GM18502 (cell line): ENCODE results near the gene PRR7.
A peak's percentile ranks its signal among the peaks of the same experiment; 100 is the strongest.

Source experiments
- ATAC-seq: cut with Tn5 transposase; IDR thresholded peaks from one replicate; pipeline ENCODE4 v1.9.1; 2021; ENCODE audit warnings: mild to moderate bottlenecking; ENCODE audit not compliant: unreplicated experiment, poor library complexity

PRR7 gene

DNA sequence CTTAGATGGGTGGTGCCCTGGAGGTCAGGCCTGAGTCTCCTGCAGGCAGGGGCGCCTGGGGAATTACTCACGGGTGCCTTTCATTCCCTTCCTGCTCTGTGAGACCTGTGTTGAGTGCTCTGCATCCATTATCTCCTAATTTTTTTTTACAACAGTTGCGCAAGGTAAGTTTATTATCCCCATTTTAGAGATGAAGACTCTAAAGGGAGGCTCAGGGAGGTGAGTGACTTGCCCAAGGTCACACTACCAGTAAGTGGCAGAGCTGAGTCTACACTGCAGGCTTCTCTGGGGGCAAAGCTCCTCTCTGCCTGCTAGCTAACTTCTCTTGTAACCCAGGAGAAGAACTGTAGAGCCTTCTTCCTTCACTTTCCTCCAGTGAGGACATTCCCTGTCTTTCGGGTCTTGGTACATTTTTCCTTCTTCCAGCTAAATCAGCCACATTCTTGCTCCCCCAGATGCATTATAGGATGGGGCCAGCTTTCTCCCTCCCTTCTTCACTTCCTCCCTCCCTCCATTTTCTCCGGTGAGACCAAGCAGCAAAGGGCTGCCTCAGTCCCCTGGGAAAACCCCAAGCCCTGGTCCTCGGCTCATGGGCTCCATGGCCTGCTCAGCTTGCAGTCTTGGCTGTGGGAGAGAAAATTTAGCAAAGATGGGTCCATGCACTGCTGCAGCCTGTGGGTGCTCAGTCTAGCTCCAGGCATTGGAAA lies 1.8 kb downstream of the PRR7 start:
- no peak for ATAC-seq

GRCh38 chr5:177449140-177450061 lies 2.8 kb downstream of the PRR7 start:
- no peak for ATAC-seq

DNA sequence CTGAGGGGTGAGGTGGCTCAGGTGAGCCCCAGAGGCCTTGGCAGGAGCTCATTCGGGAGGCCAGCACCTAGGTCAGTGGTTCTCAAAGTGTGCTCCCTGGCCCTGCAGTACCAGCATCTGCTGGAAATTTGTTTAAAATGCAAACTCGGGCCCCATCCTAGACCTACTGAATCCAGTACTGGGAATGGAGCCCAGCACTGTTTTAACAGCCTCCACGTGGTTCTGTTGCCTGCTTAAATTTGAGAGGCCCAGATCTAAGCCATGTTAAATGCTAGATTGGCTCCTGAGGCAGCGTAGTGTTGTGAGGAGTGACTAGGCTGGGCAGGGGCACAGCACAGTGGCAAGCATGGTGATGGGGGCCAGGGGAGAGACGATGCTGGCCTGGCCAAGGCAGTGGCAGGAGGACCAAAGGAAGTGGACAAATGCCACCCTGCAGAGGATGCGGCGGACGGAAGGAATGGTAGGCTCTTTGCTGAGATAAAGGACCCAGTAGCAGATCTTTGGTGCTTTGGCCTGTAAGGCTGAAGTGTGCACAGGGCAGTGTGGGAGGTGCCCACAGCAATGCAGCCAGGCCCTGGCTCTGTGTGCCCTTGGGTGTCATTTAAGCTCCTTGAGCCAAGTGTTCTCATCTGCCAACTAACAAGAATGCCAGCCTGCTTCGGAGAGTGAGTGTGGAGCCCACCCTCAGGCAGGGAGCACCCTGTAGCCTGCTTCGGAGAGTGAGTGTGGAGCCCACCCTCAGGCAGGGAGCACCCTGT lies 4.2 kb downstream of the PRR7 start:
- ATAC-seq, result no peak

- no peak for ATAC-seq
Observed at GRCh38 chr5:177452688-177453638, 6.3 kb downstream of the PRR7 start.

GRCh38 chr5:177453852-177454396 lies 7.3 kb downstream of the PRR7 start:
- ATAC-seq, result peak; percentile 6

- ATAC-seq, result peak; percentile 47
Observed at GRCh38 chr5:177454397-177455035, 7.9 kb downstream of the PRR7 start.

DNA sequence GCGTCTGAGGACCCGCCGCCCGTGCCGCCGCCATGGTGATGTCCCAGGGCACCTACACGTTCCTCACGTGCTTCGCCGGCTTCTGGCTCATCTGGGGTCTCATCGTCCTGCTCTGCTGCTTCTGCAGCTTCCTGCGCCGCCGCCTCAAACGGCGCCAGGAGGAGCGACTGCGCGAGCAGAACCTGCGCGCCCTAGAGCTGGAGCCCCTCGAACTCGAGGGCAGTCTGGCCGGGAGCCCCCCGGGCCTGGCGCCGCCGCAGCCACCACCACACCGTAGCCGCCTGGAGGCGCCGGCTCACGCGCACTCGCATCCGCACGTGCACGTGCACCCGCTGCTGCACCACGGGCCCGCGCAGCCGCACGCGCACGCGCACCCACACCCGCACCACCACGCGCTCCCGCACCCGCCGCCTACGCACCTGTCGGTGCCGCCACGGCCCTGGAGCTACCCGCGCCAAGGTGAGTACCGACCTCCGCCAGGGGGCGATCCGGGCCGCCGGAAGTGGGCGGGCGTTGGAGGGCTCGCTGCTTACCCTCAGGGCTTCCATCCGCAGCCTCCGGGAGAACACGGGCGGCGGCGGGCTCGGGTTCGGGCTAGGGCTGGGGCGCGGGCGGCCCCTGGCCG lies 8.5 kb downstream of the PRR7 start:
- peak; percentile 52 for ATAC-seq

GRCh38 chr5:177455661-177456590 lies 9.3 kb downstream of the PRR7 start:
- ATAC-seq, result peak; percentile 15

- ATAC-seq, result no peak
Observed at GRCh38 chr5:177456591-177456964, 10.0 kb downstream of the PRR7 start.

- peak; percentile 53 for ATAC-seq
Observed at GRCh38 chr5:177456976-177457851, 10.6 kb downstream of the PRR7 start.

GRCh38 chr5:177457852-177458681 lies 11.5 kb downstream of the PRR7 start:
- no peak for ATAC-seq

DNA sequence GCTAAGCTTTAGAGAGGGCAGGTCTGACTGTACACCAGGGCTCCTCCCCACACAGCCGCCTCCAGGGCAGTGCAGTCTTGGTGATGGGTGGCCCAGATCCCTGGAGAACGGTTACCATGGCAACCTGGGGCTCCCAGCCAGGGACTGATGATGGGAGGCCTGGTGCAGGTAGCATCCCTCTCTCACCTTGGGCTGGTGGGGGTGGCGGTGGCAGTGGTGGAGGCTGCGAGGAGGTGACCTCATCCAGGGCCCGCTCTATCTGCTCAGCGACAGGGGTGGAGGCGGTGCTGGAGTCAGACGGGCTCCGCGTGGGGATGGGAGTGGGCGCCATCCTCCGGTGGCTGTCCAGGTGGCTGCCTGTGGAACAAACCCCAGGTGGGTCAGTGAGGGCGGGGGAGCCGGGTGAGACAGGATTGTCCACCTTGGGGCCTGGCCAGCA lies 12.3 kb downstream of the PRR7 start:
- ATAC-seq, result no peak

- ATAC-seq, result no peak
Observed at GRCh38 chr5:177459357-177459756, 12.7 kb downstream of the PRR7 start.

- ATAC-seq, result no peak
Observed at GRCh38 chr5:177459819-177460628, 13.4 kb downstream of the PRR7 start.
